Gastroesophageal sphincter (tissue), 3 donors: ENCODE measurements around the gene CD27.

Source experiments
- POLR2A ChIP-seq, 2 donors: fragments of 450-650 bp; IDR thresholded peaks; one replicate each; pipeline ENCODE4 v1.6.1; 2017; ENCODE audit warnings: antibody characterized with exemption in 2 of 2, mild to moderate bottlenecking in 2 of 2, moderate library complexity in 1 of 2
- POLR2AphosphoS5 ChIP-seq: sonication (generic); formaldehyde crosslinking; IDR thresholded peaks from one replicate; pipeline ENCODE4 v1.6.1; 2017; ENCODE audit warnings: antibody characterized with exemption
- TF ChIP-seq, protein P1 (sequence below), 4 experiments: fragments of 200-600 bp in 2 of 4; fragments of 450-650 bp in 2 of 4; sonication (generic) in 1 of 4; IDR thresholded peaks; one replicate each; pipeline ENCODE4 v1.5.1; 2017 to 2019; ENCODE audit warnings: antibody characterized with exemption in 4 of 4, mild to moderate bottlenecking in 2 of 4, moderate library complexity in 2 of 4

GRCh38 chr12:6464531-6464930 lies 19.8 kb downstream of the CD27 start:
- TF ChIP-seq, protein P1, sequence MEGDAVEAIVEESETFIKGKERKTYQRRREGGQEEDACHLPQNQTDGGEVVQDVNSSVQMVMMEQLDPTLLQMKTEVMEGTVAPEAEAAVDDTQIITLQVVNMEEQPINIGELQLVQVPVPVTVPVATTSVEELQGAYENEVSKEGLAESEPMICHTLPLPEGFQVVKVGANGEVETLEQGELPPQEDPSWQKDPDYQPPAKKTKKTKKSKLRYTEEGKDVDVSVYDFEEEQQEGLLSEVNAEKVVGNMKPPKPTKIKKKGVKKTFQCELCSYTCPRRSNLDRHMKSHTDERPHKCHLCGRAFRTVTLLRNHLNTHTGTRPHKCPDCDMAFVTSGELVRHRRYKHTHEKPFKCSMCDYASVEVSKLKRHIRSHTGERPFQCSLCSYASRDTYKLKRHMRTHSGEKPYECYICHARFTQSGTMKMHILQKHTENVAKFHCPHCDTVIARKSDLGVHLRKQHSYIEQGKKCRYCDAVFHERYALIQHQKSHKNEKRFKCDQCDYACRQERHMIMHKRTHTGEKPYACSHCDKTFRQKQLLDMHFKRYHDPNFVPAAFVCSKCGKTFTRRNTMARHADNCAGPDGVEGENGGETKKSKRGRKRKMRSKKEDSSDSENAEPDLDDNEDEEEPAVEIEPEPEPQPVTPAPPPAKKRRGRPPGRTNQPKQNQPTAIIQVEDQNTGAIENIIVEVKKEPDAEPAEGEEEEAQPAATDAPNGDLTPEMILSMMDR (IDR thresholded peaks at IDR 0.05) = no peak
- no peak for TF ChIP-seq POLR2A (IDR thresholded peaks at IDR 0.05)
- TF ChIP-seq POLR2AphosphoS5 = no peak
